Heart right ventricle (tissue), 16 donors: ENCODE data around the gene C15orf39. TPM values are rescaled to one million over a fixed set of nuclear protein-coding genes. Genes with fewer than 3 reads are reported as not detected.

ENCODE experiments used
- ATAC-seq, 8 donors: fragments of 200-7000 bp; cut with Tn5 transposase; one replicate each; pipeline ENCODE4 v1.9.1; 2020; ENCODE audit warnings: mild to moderate bottlenecking in 8 of 8, moderate library complexity in 8 of 8, moderate number of reproducible peaks in 1 of 8
- DNase-seq, 2 donors: peaks; one replicate each; pipeline ENCODE4 v3.0.0-alpha.2; 2020
- H3K27ac ChIP-seq, 10 donors: fragments of 200-600 bp; sonication (generic) in 2 of 10; one replicate each; pipeline versions ENCODE4 v1.5.0 to v1.8.0; 2020 to 2022; ENCODE audit warnings: mild to moderate bottlenecking in 3 of 10
- H3K27me3 ChIP-seq, 7 donors: fragments of 200-600 bp; one replicate each; pipeline ENCODE4 v1.8.0; 2021 to 2022; ENCODE audit warnings: mild to moderate bottlenecking in 2 of 7
- H3K36me3 ChIP-seq, 9 donors: fragments of 200-600 bp; sonication (generic) in 1 of 9; one replicate each; pipeline versions ENCODE4 v1.5.0 to v1.8.0; 2020 to 2022; ENCODE audit warnings: mild to moderate bottlenecking in 2 of 9
- H3K4me1 ChIP-seq, 9 donors: fragments of 200-600 bp; sonication (generic) in 1 of 9; one replicate each; pipeline versions ENCODE4 v1.5.0 to v1.8.0; 2020 to 2022; ENCODE audit warnings: mild to moderate bottlenecking in 4 of 9
- H3K4me3 ChIP-seq, 10 donors: fragments of 200-600 bp; sonication (generic) in 2 of 10; one replicate each; pipeline versions ENCODE4 v1.5.0 to v1.8.0; 2020 to 2022; ENCODE audit warnings: mild to moderate bottlenecking in 7 of 10, moderate library complexity in 2 of 10
- H3K9me3 ChIP-seq, 11 donors: fragments of 200-600 bp in 10 of 11; sonication (generic) in 2 of 11; one replicate each; pipeline versions ENCODE4 v1.5.0 to v1.8.0; 2013 to 2022; ENCODE audit warnings: mild to moderate bottlenecking in 2 of 11, control low read depth in 1 of 11, moderate library complexity in 1 of 11
- CTCF ChIP-seq, 9 donors: fragments of 200-600 bp; sonication (generic) in 2 of 9; IDR thresholded peaks; one replicate each; pipeline versions ENCODE4 v1.5.0 to v1.8.0; 2021 to 2022; ENCODE audit warnings: antibody characterized with exemption in 9 of 9, mild to moderate bottlenecking in 5 of 9, moderate library complexity in 1 of 9
- WGBS, 2 donors: extraction: QIAGEN DNeasy Blood & Tissue Kit; methylation state at CpG; one replicate each; pipeline ENCODE4 v1.1.7; 2013; ENCODE audit warnings: inconsistent platforms in 1 of 2; 5-methylcytosine and 5-hydroxymethylcytosine counted together
- intact Hi-C, 10 donors: fragments of 100-400 bp; cut with DNase I; formaldehyde crosslinking; loops; one replicate each; pipeline versions ENCODE4 v1.11.1 to v1.14.2; 2022
- polyA plus RNA-seq, 2 donors: library from polyadenylated mRNA; stranded (reverse); fragments of 200-250 nt; gene quantifications; one replicate each; pipeline ENCODE4 v1.2.3, GENCODE V29; 2013
- total RNA-seq, 10 donors: library from RNA; stranded (reverse); fragmentation: NEBNext Ultra II Directional in 3 of 10; extraction: Animal tissue kit (Norgen Biotek cat#: 25700) in 3 of 10; gene quantifications; one replicate each; pipeline versions ENCODE4 v1.2.1 to v1.2.4, GENCODE V29; 2021 to 2023
- donor health status: Arrhythmogenic right ventricular cardiomyopathy.
- donor health status: ischemic (EF 13 %, LVEDD 7.1; RV severe dilation, severe dysfunction).
- donor health status: healthy with polysubstance abuse.
- donor health status: DM: no; HTN: yes; CAD: no.
- donor health status: DM: no; HTN: no; CAD: no.
- donor health status: ischemic (EF 25% LVEDD 6.9; RV normal size, moderate dysfunction).
- donor health status: ischemic (EF 25% LVEDD 5.7; RV mildly dilated, moderate dysfunction).
- donor health status: healthy.
- donor health status: DM: yes; HTN: yes; CAD: no.
- donor health status: Ischemic cardiomyopathy.
- donor health status: ischemic (EF 35%, LVEDD 5.7; RV mildly dilated, moderate dysfunction).
- donor health status: nonischemic (EF 11% LVEDD 7.7; RV severe dilation, severe dysfunction).
- donor health status: DM: yes; HTN: yes; CAD: no.
- donor health status: PGD.
- donor health status: ischemic (EF 29% LVEDD 5.4; RV normal size, mild dysfunction).
- donor health status: nonischemic (EF 23%, LVEDD 6.1; RV moderate dilation, normal function).

Gene C15orf39
- total and polyA plus RNA-seq, 12 donors: 6.9 to 23.7 (median 14.2) TPM

DNA sequence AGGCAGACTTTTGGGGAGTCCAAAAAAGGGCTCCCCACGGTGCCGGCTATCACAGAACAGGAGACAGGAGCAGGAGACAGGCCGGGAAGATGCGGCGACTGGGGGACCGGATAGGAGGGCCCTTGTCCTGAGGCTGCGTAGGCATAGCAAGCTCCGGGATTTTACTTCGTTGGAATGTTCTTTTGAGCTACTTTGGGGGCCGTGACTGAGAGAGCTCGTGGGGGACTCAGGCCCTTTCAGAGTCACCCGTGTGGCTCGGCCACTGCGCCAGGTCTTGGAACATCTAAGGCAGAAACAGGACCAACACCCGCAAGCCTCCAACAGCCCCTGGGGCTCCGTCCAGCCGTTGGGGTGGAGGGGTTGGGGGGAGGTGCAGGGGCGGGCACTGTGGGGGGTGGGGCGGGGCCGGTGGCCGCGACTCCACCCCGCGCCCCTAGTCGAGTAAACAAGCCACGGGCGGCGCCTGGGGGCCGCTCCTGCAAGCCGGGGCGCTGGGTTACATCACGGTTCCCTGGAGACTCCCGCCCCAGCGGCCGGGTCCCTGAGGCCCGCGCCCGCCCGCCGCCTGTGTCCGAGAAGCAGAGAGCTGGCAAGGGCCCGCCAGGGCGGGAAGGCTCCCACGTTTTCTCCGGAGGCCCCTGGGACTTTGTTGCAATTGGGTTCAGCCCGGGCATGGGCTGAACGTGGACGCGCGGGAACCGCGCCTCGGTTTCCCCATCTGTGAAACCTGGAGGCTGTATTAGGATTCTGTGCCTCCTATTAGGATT, 23.3 kb upstream of the C15orf39 start:
- intact Hi-C loops: no loop called here
- ATAC-seq (peak; percentile 32 to 69 (median 51)), DNase-seq (peak in 1 of 2 donors; percentile 67)
- Histone ChIP-seq H3K4me3 (peak overlapping the region in 9 of 10 donors; percentile 23 to 60 (median 51)), H3K27ac (peak overlapping the region in 9 of 10 donors; percentile 21 to 83 (median 61)), H3K4me1 (peaks cover 15 to 64% (median 45%) of the 10 kb centered on the region in 9 donors), H3K9me3 (no peaks in the 10 kb centered on the region), H3K36me3 (no peaks in the 10 kb centered on the region), H3K27me3 (peaks cover 0 to 18% (median 0%) of the 10 kb centered on the region in 7 donors)
- peak in 2 of 9 donors; percentile 11 to 15 for TF ChIP-seq CTCF (IDR thresholded peaks at IDR 0.05)
- WGBS, 2 donors: 12 to 15% methylated on average over 52 to 53 of the region's 53 CpGs

GRCh38 chr15:75178938-75179745, 22.5 kb upstream of the C15orf39 start:
- intact Hi-C loops: no loop called here
- TF ChIP-seq CTCF (IDR thresholded peaks at IDR 0.05): no peak
- DNase-seq (no peak), ATAC-seq (peak in 4 of 8 donors; percentile 1 to 23 (median 10))
- H3K27me3 ChIP-seq: peaks cover 0 to 18% (median 0%) of the 10 kb centered on the region in 7 donors
- peak overlapping the region in 9 of 10 donors; percentile 23 to 60 (median 51) for H3K4me3 ChIP-seq
- 75 to 80% methylated on average over 20 of the region's 20 CpGs for WGBS, 2 donors
- H3K27ac ChIP-seq: peak overlapping the region in 9 of 10 donors; percentile 21 to 83 (median 61)
- H3K4me1 ChIP-seq: peaks cover 15 to 64% (median 45%) of the 10 kb centered on the region in 9 donors
- H3K9me3 ChIP-seq: no peaks in the 10 kb centered on the region
- H3K36me3 ChIP-seq: no peaks in the 10 kb centered on the region

GRCh38 chr15:75179746-75180140, 21.9 kb upstream of the C15orf39 start:
- Histone ChIP-seq H3K27me3 (peaks cover 0 to 18% (median 0%) of the 10 kb centered on the region in 7 donors), H3K4me3 (no peak overlapping the region), H3K36me3 (no peaks in the 10 kb centered on the region), H3K4me1 (peaks cover 15 to 64% (median 45%) of the 10 kb centered on the region in 9 donors), H3K27ac (peak overlapping the region in 2 of 10 donors; percentile 3 to 22), H3K9me3 (no peaks in the 10 kb centered on the region)
- no peak for ATAC-seq
- intact Hi-C loops: loop anchor here in 1 of 10 donors (10.0 kb wide), 1 partner anchor 55 kb away; no protein-coding TSS in a partner anchor
- DNase-seq: no peak
- 93% methylated on average over 4 of the region's 4 CpGs for WGBS, 2 donors
- TF ChIP-seq CTCF (IDR thresholded peaks at IDR 0.05): no peak

GRCh38 chr15:75181780-75182179, 19.9 kb upstream of the C15orf39 start:
- peaks cover 0 to 18% (median 0%) of the 10 kb centered on the region in 7 donors for H3K27me3 ChIP-seq
- WGBS, 2 donors: 65 to 67% methylated on average over 5 of the region's 5 CpGs
- DNase-seq: no peak
- H3K4me3 ChIP-seq: no peak overlapping the region
- intact Hi-C loops: loop anchor here in 1 of 10 donors (10.0 kb wide), 1 partner anchor 57 kb away; no protein-coding TSS in a partner anchor
- H3K27ac ChIP-seq: peak overlapping the region in 1 of 10 donors; percentile 43
- H3K4me1 ChIP-seq: peaks cover 15 to 53% (median 41%) of the 10 kb centered on the region in 9 donors
- TF ChIP-seq CTCF (IDR thresholded peaks at IDR 0.05): no peak
- no peak for ATAC-seq
- no peaks in the 10 kb centered on the region for H3K36me3 ChIP-seq
- no peaks in the 10 kb centered on the region for H3K9me3 ChIP-seq
